PC-3 (cell line): ENCODE data around the gene CAPN10.

ENCODE experiments used
- CTCF ChIP-seq: fragments of 300-600 bp; sonication (generic); conservative IDR thresholded peaks from 2 replicates; pipeline ENCODE4 v1.5.1; 2017; ENCODE audit warnings: antibody characterized with exemption, low read depth, mild to moderate bottlenecking, low read length
- EZH2 ChIP-seq: fragments of 300-600 bp; sonication (generic); IDR thresholded peaks from one replicate; pipeline ENCODE4 v1.6.1; 2017; ENCODE audit warnings: antibody characterized with exemption, mild to moderate bottlenecking, low read length; ENCODE audit not compliant: unreplicated experiment

GRCh38 chr2:240603846-240604245 is 17.3 kb downstream of the CAPN10 start:
- TF ChIP-seq CTCF = no peak
- TF ChIP-seq EZH2 = no peak
